Measurements from ENCODE around the gene PTPN7. TPM values are rescaled to one million over a fixed set of nuclear protein-coding genes. Genes with fewer than 3 reads are reported as not detected.

The PTPN7 gene
- total and polyA plus RNA-seq, 10 of the 15 experiments (the other 5 are each of a cell fraction or from before 2014, with no cell fraction given): 7.9 to 117 (median 102) TPM

- Histone ChIP-seq H3K4me3 (peak overlapping the region; percentile 86), H3K4me2 (ENCODE audit: control insufficient read depth, insufficient read depth) (peak overlapping the region; percentile 60), H3K9me3 (replicated peaks; ENCODE audit: control insufficient read depth, insufficient read depth, low read length) (no peaks in the 10 kb centered on the region), H3K27ac (ENCODE audit: control insufficient read depth, insufficient read depth) (no peak overlapping the region), H3K27me3 (replicated peaks in 1 of 2; ENCODE audit: control insufficient read depth in 2 of 2, insufficient read depth in 2 of 2, low read length in 1 of 2) (no peaks in the 10 kb centered on the region), H3K4me1 (ENCODE audit: control insufficient read depth, insufficient read depth, low read length) (peaks cover 14% of the 10 kb centered on the region), H3K79me2 (ENCODE audit: control insufficient read depth, insufficient read depth, low read length) (peaks cover 32% of the 10 kb centered on the region), H3K9ac (ENCODE audit: control insufficient read depth, insufficient read depth, low read length) (peak overlapping the region; percentile 91), H4K20me1 (ENCODE audit: control insufficient read depth, insufficient read depth) (no peaks in the 10 kb centered on the region), H3K36me3 (ENCODE audit: control insufficient read depth in 2 of 2, insufficient read depth in 2 of 2, low read length in 1 of 2) (peaks cover 8 to 10% of the 10 kb centered on the region in 2 experiments; a peak in 3 of 4 replicates), H2AFZ (ENCODE audit: control insufficient read depth, low read depth, low read length) (peak overlapping the region; percentile 33)
- ATAC-seq: peak; percentile 65
- TF ChIP-seq POLR2AphosphoS2 (IDR thresholded peaks at IDR 0.05; ENCODE audit: low read depth, low read length) (peak; percentile 28; the same call in 1 of the 2 replicates), IRF5 (IDR thresholded peaks at IDR 0.05; ENCODE audit: borderline replicate concordance) (no peak), POLR2A (IDR thresholded peaks at IDR 0.05; ENCODE audit: low read depth, low read length) (peak; percentile 37; the same call in 1 of the 2 replicates), JUNB (IDR thresholded peaks at IDR 0.05) (0 out of 2 replicates have a peak, but pooled peaks have one; percentile 17), SREBF2 (IDR thresholded peaks at IDR 0.05; ENCODE audit: low read length) (no peak), POU2F2 (IDR thresholded peaks at IDR 0.05; ENCODE audit: borderline replicate concordance, low read depth, low read length) (no peak), MXI1 (IDR thresholded peaks at IDR 0.05; ENCODE audit: low read depth, low read length) (no peak), RUNX3 (IDR thresholded peaks at IDR 0.05; ENCODE audit: low read length) (0 out of 2 replicates have a peak, but pooled peaks have one; percentile 8), SMAD1 (IDR thresholded peaks at IDR 0.05; ENCODE audit: low read depth, partially characterized antibody) (no peak), BRCA1 (IDR thresholded peaks at IDR 0.05; ENCODE audit: low read depth, low read length) (no peak)
- under 1% methylated on average over 13 of the region's 13 CpGs for WGBS (ENCODE audit: insufficient coverage, insufficient replicate concordance, low lambda C conversion rate, missing lambda C conversion rate)
- DNase-seq (ENCODE audit: low read depth, low spot score): no peak
- ChIA-PET SMC1A (ENCODE audit: uncharacterized antibody, unreplicated experiment) (interaction anchor here (1.2 kb wide), 1 partner anchor 11 kb away, joined by 3 read pairs; no protein-coding TSS in a partner anchor), CTCF (interaction anchor here (0.8 to 3.5 kb wide), 4 partner anchors 9 to 48 kb away, joined by 5 to 25 read pairs (median 10); partner anchors contain the start of genes LGR6 and PTPN7), RAD21 (ENCODE audit: unreplicated experiment) (interaction anchor here (1.4 kb wide), 1 partner anchor 17 kb away, joined by 3 read pairs; no protein-coding TSS in a partner anchor), POLR2A (interaction anchor here (1.2 kb wide), 1 partner anchor 10 kb away, joined by 7 read pairs; no protein-coding TSS in a partner anchor)
- intact Hi-C loops (cut with micrococcal nuclease; ENCODE audit: unreplicated experiment): no loop called here
- BruUV-seq (replicated peaks): no TSS peak
- in situ Hi-C loops (cut with MboI): no loop called here
- FAIRE-seq: peak; percentile 18
Observed at GRCh38 chr1:202145068-202145743, 15.2 kb downstream of the PTPN7 start.
